Cerebellar nuclear complex (tissue), 1 donor: Measurements from ENCODE around the gene NRG3.

ENCODE experiments used
- DNase-seq, 2 experiments: peaks; one replicate each; lab custom pipeline; 2025; lab: John Stamatoyannopoulos, UW

NRG3 gene

GRCh38 chr10:82213784-82214183 lies 338.8 kb downstream of the NRG3 start:
- DNase-seq = no peak

- DNase-seq = no peak
Measured at GRCh38 chr10:82221056-82221455, 346.1 kb downstream of the NRG3 start.

GRCh38 chr10:82221601-82222149 lies 346.7 kb downstream of the NRG3 start:
- no peak for DNase-seq

GRCh38 chr10:82228701-82229100 lies 353.7 kb downstream of the NRG3 start:
- no peak for DNase-seq

GRCh38 chr10:82234173-82234572 lies 359.2 kb downstream of the NRG3 start:
- DNase-seq = no peak

GRCh38 chr10:82236084-82236731 lies 361.2 kb downstream of the NRG3 start:
- no peak for DNase-seq

- DNase-seq = no peak
Measured at GRCh38 chr10:82238291-82238690, 363.3 kb downstream of the NRG3 start.

- no peak for DNase-seq
Measured at GRCh38 chr10:82240408-82240807, 365.4 kb downstream of the NRG3 start.

- no peak for DNase-seq
Measured at GRCh38 chr10:82242778-82243177, 367.8 kb downstream of the NRG3 start.

- DNase-seq = no peak
Measured at GRCh38 chr10:82245157-82245556, 370.2 kb downstream of the NRG3 start.

GRCh38 chr10:82245906-82246560 lies 371.0 kb downstream of the NRG3 start:
- DNase-seq = no peak

- no peak for DNase-seq
Measured at GRCh38 chr10:82249141-82249540, 374.1 kb downstream of the NRG3 start.

GRCh38 chr10:82251222-82251906 lies 376.4 kb downstream of the NRG3 start:
- DNase-seq = no peak

GRCh38 chr10:82252081-82252480 lies 377.1 kb downstream of the NRG3 start:
- no peak for DNase-seq

GRCh38 chr10:82254237-82254636 lies 379.2 kb downstream of the NRG3 start:
- no peak for DNase-seq

- DNase-seq = no peak
Measured at GRCh38 chr10:82256275-82256674, 381.3 kb downstream of the NRG3 start.

GRCh38 chr10:82266438-82266837 lies 391.4 kb downstream of the NRG3 start:
- DNase-seq = no peak

GRCh38 chr10:82267014-82267413 lies 392.0 kb downstream of the NRG3 start:
- DNase-seq = no peak

- no peak for DNase-seq
Measured at GRCh38 chr10:82267465-82267864, 392.5 kb downstream of the NRG3 start.

- DNase-seq = no peak
Measured at GRCh38 chr10:82267960-82268359, 393.0 kb downstream of the NRG3 start.

GRCh38 chr10:82277591-82277990 lies 402.6 kb downstream of the NRG3 start:
- DNase-seq = no peak

GRCh38 chr10:82278401-82279182 lies 403.6 kb downstream of the NRG3 start:
- no peak for DNase-seq
